ENCODE results near the gene NAA16. TPM values are rescaled to one million over a fixed set of nuclear protein-coding genes. Genes with fewer than 3 reads are reported as not detected.
"Not testable (repeated sequence)": the region's sequence is repeated elsewhere in the genome, so short reads cannot be mapped to it uniquely, and the experiment has no call there.

NAA16 gene
- total RNA-seq, 1 experiment from 2014 or later, result 9.8 TPM

DNA sequence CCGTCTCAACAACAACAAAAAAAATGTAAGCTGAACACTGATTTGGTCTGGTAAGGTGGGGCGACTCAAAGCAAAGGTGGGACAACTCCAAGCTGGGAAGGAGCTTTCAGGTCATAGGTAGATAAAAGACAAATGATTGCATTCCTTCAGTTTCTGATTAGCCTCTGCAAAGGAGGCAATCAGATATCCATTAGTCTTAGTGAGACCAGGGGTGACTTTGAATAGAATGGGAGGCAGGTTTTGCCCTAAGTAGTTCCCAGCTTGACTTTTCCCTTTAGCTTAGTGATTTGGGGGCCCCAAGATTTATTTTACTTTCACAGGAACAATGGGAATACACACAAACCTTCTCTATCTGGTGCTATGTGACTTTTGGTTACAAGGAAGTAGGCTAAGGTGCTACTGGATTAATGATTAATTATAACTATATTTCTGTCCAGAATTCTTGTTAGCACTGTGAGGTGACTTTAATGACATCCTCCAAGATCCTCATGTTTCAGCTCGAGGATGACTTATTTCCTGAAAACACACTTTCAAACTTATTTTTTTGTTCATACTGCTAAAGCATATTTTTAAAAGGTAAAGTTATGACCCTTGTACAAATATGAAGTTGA lies 37.1 kb upstream of the NAA16 start:
- TF ChIP-seq EZH2phosphoT487 (IDR thresholded peaks at IDR 0.05; ENCODE audit: borderline replicate concordance, low read length) (no peak), EZH2 (IDR thresholded peaks at IDR 0.05; ENCODE audit: low read length, unreplicated experiment) (no peak)
- TF ChIP-seq, protein P1, sequence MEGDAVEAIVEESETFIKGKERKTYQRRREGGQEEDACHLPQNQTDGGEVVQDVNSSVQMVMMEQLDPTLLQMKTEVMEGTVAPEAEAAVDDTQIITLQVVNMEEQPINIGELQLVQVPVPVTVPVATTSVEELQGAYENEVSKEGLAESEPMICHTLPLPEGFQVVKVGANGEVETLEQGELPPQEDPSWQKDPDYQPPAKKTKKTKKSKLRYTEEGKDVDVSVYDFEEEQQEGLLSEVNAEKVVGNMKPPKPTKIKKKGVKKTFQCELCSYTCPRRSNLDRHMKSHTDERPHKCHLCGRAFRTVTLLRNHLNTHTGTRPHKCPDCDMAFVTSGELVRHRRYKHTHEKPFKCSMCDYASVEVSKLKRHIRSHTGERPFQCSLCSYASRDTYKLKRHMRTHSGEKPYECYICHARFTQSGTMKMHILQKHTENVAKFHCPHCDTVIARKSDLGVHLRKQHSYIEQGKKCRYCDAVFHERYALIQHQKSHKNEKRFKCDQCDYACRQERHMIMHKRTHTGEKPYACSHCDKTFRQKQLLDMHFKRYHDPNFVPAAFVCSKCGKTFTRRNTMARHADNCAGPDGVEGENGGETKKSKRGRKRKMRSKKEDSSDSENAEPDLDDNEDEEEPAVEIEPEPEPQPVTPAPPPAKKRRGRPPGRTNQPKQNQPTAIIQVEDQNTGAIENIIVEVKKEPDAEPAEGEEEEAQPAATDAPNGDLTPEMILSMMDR (conservative IDR thresholded peaks at IDR 0.05; ENCODE audit: low read depth, low read length), result no peak
- peak; percentile 56 for ATAC-seq
- intact Hi-C loops (cut with micrococcal nuclease), result no loop called here

DNA sequence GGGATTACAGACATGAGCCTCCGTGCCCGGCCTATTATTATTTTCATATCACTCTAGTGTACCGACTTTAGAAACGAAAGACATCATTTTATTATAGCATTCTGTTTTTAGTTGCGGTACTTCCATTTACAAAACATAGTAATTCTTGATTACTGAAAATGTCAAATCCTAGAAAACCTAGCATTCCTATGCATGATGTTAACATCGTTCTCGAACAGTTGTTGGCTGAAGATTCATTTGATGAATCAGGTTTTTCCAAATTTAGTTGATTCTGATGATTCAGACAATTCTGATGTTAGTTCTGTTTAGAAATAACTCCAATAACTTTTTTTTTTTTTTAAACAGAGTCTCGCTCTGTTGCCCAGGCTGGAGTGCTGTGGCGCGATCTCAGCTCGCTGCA lies 36.2 kb upstream of the NAA16 start:
- no peak for ATAC-seq
- ChIA-PET CTCF (no interaction called here), POLR2A (ENCODE audit: unreplicated experiment) (no interaction called here)
- intact Hi-C loops (cut with micrococcal nuclease), result no loop called here
- Histone ChIP-seq H3K9me3 (ENCODE audit: low read length) (peaks cover 5% of the 10 kb centered on the region; the same call in 1 of the 2 replicates), H3K4me3 (ENCODE audit: low read length) (no peak overlapping the region), H2AFZ (ENCODE audit: low read length) (no peak overlapping the region), H3F3A (ENCODE audit: low read length, unreplicated experiment) (no peaks in the 10 kb centered on the region), H3K9me2 (replicated peaks; ENCODE audit: low read length) (no peaks in the 10 kb centered on the region), H3K27ac (ENCODE audit: low read length) (no peak overlapping the region), H3K27me3 (ENCODE audit: low read length) (no peaks in the 10 kb centered on the region), H3K9ac (ENCODE audit: low read length) (no peak overlapping the region), H3K36me3 (ENCODE audit: low read depth, low read length) (no peaks in the 10 kb centered on the region), H4K20me1 (ENCODE audit: low read length) (no peaks in the 10 kb centered on the region), H3K79me2 (ENCODE audit: low read length) (no peaks in the 10 kb centered on the region), H3K4me1 (ENCODE audit: insufficient read depth, low read length) (no peaks in the 10 kb centered on the region), H3K4me2 (ENCODE audit: low read length) (no peak overlapping the region)
- BruUV-seq (replicated peaks), result no TSS peak
- TF ChIP-seq EZH2 (IDR thresholded peaks at IDR 0.05; ENCODE audit: low read length, unreplicated experiment) (no peak), EZH2phosphoT487 (IDR thresholded peaks at IDR 0.05; ENCODE audit: borderline replicate concordance, low read length) (no peak)
- TF ChIP-seq, protein P1 (conservative IDR thresholded peaks at IDR 0.05; ENCODE audit: low read depth, low read length), result no peak
- no peak for DNase-seq

More for the DNA sequence above, 37.1 kb upstream of the NAA16 start:
- POLR2A ChIA-PET (ENCODE audit: unreplicated experiment), result interaction anchor here (0.6 kb wide), 2 partner anchors 11 to 383 kb away, joined by 3 read pairs; no protein-coding TSS in a partner anchor
- Histone ChIP-seq H3K9ac (ENCODE audit: low read length) (no peak overlapping the region), H3K4me3 (ENCODE audit: low read length) (no peak overlapping the region), H3K27ac (ENCODE audit: low read length) (no peak overlapping the region), H3K36me3 (ENCODE audit: low read depth, low read length) (no peaks in the 10 kb centered on the region), H3K9me2 (replicated peaks; ENCODE audit: low read length) (no peaks in the 10 kb centered on the region), H2AFZ (ENCODE audit: low read length) (no peak overlapping the region), H3K4me2 (ENCODE audit: low read length) (no peak overlapping the region), H3K79me2 (ENCODE audit: low read length) (no peaks in the 10 kb centered on the region), H4K20me1 (ENCODE audit: low read length) (no peaks in the 10 kb centered on the region), H3F3A (ENCODE audit: low read length, unreplicated experiment) (no peaks in the 10 kb centered on the region), H3K4me1 (ENCODE audit: insufficient read depth, low read length) (no peaks in the 10 kb centered on the region), H3K9me3 (ENCODE audit: low read length) (peaks cover 7% of the 10 kb centered on the region; the same call in 1 of the 2 replicates), H3K27me3 (ENCODE audit: low read length) (no peaks in the 10 kb centered on the region)
- CTCF ChIA-PET, result no interaction called here
- DNase-seq, result peak; percentile 9
- BruUV-seq (replicated peaks), result no TSS peak

DNA sequence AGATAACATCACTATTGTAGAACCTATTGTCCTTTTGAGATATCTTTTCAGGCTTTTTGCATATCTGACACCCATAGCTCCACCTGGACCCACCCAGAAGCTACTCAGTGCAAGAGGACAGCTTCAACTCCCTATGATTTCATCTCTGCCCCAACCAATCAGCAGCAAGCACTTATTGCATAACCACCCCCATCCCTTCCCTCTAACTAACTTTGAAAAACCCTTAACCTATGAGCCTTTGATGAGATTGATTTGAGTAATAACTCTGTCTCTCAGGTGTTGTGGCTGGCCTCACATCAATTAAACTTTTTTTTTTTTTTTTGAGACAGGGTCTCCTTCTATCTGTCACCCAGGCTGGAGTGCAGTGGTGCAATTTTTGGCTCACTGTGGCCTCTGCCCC lies 34.2 kb upstream of the NAA16 start:
- no peak overlapping the region for H3K9ac ChIP-seq (ENCODE audit: low read length)
- intact Hi-C loops (cut with micrococcal nuclease), result no loop called here
- H3F3A ChIP-seq (ENCODE audit: low read length, unreplicated experiment), result no peaks in the 10 kb centered on the region
- H3K27ac ChIP-seq (ENCODE audit: low read length), result no peak overlapping the region
- H3K27me3 ChIP-seq (ENCODE audit: low read length), result no peaks in the 10 kb centered on the region
- DNase-seq, result no peak
- no peak overlapping the region for H3K4me3 ChIP-seq (ENCODE audit: low read length)
- ChIA-PET CTCF (no interaction called here), POLR2A (ENCODE audit: unreplicated experiment) (no interaction called here)
- no peaks in the 10 kb centered on the region for H3K79me2 ChIP-seq (ENCODE audit: low read length)
- no peaks in the 10 kb centered on the region for H3K36me3 ChIP-seq (ENCODE audit: low read depth, low read length)
- BruUV-seq (replicated peaks), result no TSS peak
- no peak for ATAC-seq
- H3K9me3 ChIP-seq (ENCODE audit: low read length), result no peaks in the 10 kb centered on the region
- TF ChIP-seq EZH2 (IDR thresholded peaks at IDR 0.05; ENCODE audit: low read length, unreplicated experiment) (no peak), EZH2phosphoT487 (IDR thresholded peaks at IDR 0.05; ENCODE audit: borderline replicate concordance, low read length) (no peak)
- TF ChIP-seq, protein P1 (conservative IDR thresholded peaks at IDR 0.05; ENCODE audit: low read depth, low read length), result no peak
- H3K4me2 ChIP-seq (ENCODE audit: low read length), result no peak overlapping the region
- H3K4me1 ChIP-seq (ENCODE audit: insufficient read depth, low read length), result no peaks in the 10 kb centered on the region
- no peak overlapping the region for H2AFZ ChIP-seq (ENCODE audit: low read length)
- no peaks in the 10 kb centered on the region for H4K20me1 ChIP-seq (ENCODE audit: low read length)
- H3K9me2 ChIP-seq (replicated peaks; ENCODE audit: low read length), result no peaks in the 10 kb centered on the region

DNA sequence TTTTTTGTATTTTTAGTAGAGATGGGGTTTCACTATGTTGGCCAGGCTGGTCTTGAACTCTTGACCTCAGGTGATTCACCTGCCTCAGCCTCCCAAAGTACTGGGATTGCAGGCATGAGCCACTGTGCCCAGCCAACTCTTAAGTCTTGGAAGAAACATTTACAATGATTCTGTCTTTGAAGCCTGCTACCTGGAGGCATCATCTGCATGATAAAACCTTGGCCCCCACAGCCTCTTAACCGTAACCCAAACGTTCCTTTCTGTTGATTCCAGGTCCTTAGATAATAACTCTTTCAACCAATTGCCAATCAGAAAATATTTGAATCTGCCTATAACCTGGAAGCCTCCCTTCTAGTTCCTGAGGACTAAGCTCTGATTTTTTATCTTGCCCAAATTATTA lies 31.9 kb upstream of the NAA16 start:
- H3F3A ChIP-seq (ENCODE audit: low read length, unreplicated experiment); H3K4me1 ChIP-seq (ENCODE audit: insufficient read depth, low read length); H3K27me3 ChIP-seq (ENCODE audit: low read length); H3K4me2 ChIP-seq (ENCODE audit: low read length); H3K79me2 ChIP-seq (ENCODE audit: low read length); H3K9me3 ChIP-seq (ENCODE audit: low read length); H3K27ac ChIP-seq (ENCODE audit: low read length); POLR2A ChIA-PET (ENCODE audit: unreplicated experiment); H2AFZ ChIP-seq (ENCODE audit: low read length); BruUV-seq (replicated peaks); DNase-seq; H3K9ac ChIP-seq (ENCODE audit: low read length); H3K4me3 ChIP-seq (ENCODE audit: low read length); H3K36me3 ChIP-seq (ENCODE audit: low read depth, low read length); intact Hi-C loops (cut with micrococcal nuclease); ATAC-seq; CTCF ChIA-PET; H3K9me2 ChIP-seq (replicated peaks; ENCODE audit: low read length); H4K20me1 ChIP-seq (ENCODE audit: low read length): not testable (repeated sequence)
